HG03460 (cell line): Measurements from ENCODE around the gene ALDH4A1.
A peak's percentile ranks its signal among the peaks of the same experiment; 100 is the strongest.

ENCODE experiments used
- ATAC-seq: cut with Tn5 transposase; IDR thresholded peaks from one replicate; pipeline ENCODE4 v1.9.1; 2021; ENCODE audit not compliant: unreplicated experiment

ALDH4A1 gene

GRCh38 chr1:18939398-18940302, 37.3 kb upstream of the ALDH4A1 start:
- no peak for ATAC-seq

- no peak for ATAC-seq
Measured at GRCh38 chr1:18938707-18939070, 36.3 kb upstream of the ALDH4A1 start.

DNA sequence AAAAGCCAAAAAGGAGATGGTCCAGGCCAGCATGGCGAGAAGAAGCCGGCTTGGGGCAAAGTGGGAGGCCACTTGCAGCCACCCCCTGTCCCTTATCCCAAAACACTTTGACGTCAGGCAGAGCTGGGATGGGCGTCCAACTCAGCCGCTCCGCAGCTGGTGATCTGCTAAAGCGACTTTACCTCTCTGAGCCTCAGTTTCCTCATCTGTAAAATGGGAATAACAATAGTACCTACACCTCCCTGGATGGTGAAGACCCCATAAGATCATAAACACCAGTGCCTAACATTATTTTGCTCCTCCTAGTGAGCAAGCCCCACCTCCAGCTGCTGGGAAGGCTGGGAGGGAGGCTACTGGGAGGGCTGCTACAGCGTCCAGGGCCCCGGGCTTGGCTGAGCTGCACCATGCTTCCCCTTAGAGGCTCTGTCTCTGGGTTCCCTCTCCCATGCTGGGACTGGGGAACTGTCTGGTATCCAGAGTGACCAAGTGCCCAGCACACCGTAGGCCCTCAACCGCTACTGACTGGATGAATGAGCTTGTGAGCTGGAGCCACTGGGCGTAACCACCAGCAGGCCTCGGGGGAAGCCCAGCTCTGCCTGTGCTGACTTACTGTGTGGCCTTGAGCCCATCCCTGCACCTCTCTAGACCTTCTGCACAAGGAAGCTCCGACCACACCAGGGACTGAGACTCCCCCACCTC, 35.8 kb upstream of the ALDH4A1 start:
- no peak for ATAC-seq

DNA sequence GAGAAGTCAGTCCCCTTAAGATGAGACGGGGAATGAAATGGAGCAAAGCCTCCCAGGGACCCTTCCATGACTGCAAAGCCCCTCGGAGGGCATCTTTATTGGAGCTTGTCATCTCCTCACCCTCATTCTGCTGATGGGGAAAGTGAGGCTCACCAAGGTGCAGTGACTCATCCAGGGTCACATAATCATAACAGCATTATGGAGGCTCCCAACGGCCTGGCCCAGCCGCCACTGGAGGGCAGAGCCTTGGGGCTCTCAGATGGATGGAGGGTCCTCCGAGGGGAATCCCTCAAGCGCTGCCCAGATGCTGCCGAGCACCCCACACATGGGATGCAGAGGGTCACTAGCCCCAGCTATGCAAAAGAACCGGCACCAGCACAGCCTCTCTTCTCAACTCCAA, 35.2 kb upstream of the ALDH4A1 start:
- ATAC-seq = no peak

- ATAC-seq = no peak
Measured at GRCh38 chr1:18936814-18937481, 34.6 kb upstream of the ALDH4A1 start.

- no peak for ATAC-seq
Measured at GRCh38 chr1:18936471-18936813, 34.1 kb upstream of the ALDH4A1 start.

- ATAC-seq = no peak
Measured at GRCh38 chr1:18934205-18935000, 32.0 kb upstream of the ALDH4A1 start.

GRCh38 chr1:18932879-18933278, 30.5 kb upstream of the ALDH4A1 start:
- no peak for ATAC-seq

GRCh38 chr1:18932387-18932786, 30.0 kb upstream of the ALDH4A1 start:
- ATAC-seq = no peak

DNA sequence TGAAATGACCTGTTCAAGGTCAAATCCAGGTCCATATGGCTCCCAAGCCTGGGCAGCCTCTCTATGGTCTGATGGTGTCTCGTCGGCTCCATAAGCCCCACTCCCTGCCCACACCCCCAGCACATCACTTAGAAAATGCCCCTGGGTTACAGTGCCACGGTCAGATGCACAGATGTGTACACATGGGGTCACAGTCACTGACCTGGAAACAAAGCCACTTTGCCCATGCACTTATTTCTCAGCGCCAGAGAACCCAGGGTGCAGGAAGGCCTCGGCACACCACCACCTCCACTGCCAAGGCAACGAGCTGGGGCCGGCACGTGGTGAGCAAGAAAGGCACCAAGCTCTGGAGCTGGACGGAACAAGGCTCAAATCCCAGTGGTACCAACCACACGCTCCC, 29.4 kb upstream of the ALDH4A1 start:
- ATAC-seq = no peak

GRCh38 chr1:18929686-18930085, 27.3 kb upstream of the ALDH4A1 start:
- no peak for ATAC-seq

DNA sequence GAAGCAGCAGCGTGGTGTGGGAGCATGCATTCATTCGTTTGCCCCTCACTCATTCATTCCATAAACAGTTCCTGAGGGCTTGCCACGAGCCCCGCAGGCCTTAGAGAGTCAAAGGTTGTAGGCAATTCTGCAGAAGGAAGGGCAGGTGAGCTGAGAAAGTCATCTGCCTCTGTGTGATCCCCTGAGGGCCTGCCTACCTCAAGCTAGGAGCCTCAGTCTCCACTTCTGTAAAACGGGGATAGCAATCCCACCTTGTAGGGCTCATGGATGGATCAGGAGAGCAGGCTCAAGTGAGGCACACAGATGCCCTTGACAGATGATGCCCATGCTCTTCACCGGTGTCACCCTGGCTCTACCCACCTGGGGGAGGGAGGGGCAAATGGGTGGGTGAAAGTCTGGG, 26.6 kb upstream of the ALDH4A1 start:
- no peak for ATAC-seq

DNA sequence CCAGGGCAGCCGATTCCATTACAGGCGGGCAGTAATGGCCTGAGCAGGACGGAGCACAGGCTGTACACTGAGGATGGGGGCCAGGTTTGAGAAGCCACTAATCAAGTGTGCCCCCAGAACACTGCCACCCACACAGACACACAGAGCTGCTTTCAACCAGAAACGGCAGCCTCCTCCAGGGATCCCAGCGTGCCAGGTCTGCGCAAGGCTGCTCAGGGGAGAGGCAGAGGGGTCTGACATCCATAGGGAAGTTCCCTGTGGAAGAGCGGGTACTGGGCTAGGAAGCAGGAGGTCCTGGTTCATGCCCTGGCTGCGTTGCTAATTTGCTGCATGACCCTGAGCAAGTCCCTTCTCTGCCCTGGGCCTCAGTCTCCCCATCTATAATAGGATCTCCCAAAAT, 26.1 kb upstream of the ALDH4A1 start:
- no peak for ATAC-seq

DNA sequence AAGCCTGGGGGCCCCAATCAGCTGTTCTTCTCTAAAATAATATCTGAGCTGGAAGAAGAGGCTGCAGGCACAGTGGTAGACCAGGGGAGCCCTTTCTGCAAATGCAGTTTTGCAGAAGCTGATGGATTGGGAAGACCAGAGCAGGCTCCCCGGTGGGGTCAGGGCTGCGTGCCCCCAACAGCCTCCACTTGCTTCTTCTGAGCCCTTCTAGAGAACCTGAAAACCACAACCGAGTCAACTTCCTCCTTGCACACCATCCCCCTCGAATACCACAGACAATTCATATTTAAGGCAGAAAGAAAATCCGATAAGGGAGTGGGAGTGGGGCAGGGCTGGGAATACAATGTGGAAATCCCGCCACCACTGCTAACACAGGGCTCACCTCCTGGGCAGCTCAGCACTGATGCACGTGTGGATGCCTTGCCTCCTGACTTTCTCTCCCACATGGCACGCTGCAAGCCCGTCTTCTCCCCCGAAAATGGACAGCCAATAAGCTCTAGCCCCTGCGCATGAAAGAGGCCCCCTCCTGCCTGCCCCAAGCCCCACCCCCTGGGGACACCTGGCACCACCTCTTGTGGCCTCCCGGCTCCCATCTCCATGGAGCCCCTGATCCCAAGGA, 25.4 kb upstream of the ALDH4A1 start:
- peak; percentile 35 for ATAC-seq

GRCh38 chr1:18927082-18927653, 24.8 kb upstream of the ALDH4A1 start:
- peak; percentile 11 for ATAC-seq

DNA sequence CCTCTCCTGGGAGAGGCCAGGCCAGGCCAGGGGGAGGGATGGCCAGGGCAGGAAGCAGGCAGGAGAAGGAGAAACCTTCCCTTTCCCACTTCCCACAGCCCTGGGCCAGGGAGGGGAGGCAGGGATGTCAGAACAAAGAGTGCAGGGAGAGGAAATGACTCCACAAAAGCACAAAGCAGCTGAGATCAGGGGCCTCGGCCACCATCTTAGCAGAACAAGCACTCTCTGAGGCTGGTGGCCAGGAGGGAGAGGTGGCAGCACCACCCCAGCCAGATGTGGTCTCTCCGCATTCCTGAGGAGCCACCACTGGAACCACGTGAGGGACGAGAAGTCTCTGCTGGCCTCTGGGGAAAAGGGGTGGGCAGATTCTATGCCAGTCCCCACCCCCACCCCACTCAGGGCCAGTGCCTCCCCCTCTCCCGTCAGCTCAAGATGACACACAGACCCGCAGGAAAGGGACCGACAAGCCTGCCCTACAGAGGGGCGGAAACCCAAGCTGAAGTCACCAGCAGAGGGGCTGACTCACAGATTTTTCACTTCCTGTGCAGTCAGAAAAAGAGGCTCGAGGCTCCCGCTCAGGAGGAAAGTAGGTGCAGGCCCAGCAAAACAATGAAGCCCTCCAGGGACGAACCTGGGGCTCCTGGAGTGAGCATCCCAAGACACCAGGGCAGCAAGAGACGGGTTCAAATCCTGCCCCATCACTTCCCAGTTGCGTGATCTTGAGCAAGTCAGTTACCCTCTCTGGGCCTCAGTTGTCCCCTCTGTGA, 24.1 kb upstream of the ALDH4A1 start:
- peak; percentile 54 for ATAC-seq

DNA sequence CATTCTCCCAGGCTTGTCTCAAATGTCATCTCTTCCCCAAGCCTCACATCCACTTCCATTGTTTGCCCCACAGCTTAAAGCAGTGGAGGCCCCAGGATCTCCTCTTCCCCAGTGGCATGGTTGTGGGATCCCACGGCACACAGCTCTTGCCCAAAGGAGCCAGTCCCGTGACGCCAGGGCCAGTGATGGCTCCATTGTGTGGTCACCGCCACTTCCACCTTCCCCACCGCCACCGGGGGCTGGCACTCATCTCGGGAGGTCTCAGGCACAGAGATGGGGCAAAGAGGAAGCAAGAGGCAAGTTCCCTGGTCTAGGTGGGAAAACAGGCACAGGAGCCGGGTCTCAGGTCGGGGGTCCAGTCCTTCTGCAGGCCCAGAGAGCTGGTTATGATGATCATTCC, 22.9 kb upstream of the ALDH4A1 start:
- no peak for ATAC-seq

- ATAC-seq = no peak
Measured at GRCh38 chr1:18924221-18924691, 21.9 kb upstream of the ALDH4A1 start.

- no peak for ATAC-seq
Measured at GRCh38 chr1:18923756-18924211, 21.4 kb upstream of the ALDH4A1 start.
